ENCODE results near the gene ADAMTS2.

Gene ADAMTS2

DNA sequence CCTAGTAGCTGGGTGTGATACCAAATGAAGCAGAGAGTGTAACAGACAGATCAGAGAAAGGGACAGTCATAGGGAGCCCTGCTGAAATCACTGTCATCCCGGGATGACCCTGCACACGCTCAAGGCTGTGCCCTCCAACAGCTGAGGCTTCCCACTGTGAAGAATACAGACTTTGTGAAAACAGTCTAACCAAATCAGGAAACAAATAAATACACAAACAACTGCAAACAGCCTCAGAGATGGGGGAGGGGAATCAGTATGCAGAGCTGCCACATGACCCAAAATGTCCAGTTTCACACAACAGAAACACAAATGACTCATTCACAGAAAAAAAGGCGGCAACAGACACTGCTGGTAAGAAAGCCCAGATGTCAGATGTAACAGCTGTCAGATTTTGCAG lies 101.9 kb downstream of the ADAMTS2 start:
- DNase-seq, result no peak

DNA sequence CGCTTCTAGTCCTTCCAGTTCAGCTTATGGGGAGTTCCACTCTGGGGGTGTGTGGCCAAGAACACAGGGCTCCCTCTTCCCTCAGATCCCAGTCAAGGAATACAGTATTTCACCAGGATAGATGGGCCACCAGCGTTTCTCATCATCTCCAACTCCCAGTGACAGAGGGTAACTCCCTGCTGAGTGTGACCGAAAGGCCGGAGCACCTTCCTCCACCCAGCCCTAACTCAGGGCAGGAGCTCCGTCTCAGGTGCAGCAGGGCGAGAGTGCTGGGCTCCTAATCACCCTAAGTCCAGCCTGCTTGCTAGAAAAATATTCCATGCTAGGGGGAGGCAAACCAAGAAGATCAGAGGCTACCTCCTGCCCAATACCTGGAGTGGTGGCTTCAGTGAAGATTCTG lies 102.6 kb downstream of the ADAMTS2 start:
- no peak for DNase-seq

DNA sequence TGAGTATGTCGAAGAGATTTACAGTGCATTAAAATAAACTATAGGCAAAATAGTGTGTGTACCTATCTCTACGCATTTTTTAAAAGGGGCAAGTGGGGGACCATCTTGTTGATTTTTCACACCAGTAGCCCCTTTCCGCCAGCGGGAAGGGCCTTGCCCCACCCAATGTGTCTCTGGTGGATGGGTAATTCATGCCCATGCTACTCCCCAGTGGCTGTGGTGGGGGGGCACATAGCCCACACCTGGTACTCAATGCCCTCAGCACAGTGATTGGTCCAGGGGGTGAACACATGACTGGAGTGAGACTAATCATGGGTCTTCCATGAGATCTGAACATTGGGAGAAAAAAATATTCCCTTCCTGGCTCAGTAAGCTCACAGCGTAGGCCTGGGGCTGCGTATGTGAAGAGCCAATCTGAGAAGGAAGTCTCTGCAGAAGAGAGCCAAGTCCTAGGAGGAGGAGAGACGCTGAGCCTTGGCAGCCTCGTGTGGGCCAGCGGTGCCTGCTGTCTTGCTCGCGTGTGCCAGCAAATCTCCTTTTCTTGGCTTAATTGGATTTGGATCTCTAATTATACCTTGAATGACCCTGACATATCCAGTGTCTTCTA lies 103.4 kb downstream of the ADAMTS2 start:
- DNase-seq, result no peak

DNA sequence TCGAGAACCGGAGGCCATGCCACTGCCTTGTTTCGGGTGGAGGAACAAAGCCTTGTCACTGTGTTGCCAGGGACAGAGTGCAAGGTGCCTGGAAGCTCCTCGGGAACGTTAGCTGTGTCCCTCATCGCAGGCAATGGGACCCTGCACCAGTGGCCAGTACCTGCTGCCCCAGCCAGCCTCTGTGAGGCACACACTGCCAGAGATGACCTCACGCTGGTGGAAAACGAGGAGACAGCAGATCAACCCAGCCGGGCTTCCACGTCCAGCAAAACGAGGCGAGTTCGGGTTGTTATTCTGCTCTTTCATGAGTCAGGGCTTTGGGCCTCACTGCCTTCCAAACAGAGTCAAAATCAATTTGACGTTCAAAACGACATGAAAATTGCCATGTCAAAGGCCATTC lies 104.1 kb downstream of the ADAMTS2 start:
- DNase-seq, result no peak

DNA sequence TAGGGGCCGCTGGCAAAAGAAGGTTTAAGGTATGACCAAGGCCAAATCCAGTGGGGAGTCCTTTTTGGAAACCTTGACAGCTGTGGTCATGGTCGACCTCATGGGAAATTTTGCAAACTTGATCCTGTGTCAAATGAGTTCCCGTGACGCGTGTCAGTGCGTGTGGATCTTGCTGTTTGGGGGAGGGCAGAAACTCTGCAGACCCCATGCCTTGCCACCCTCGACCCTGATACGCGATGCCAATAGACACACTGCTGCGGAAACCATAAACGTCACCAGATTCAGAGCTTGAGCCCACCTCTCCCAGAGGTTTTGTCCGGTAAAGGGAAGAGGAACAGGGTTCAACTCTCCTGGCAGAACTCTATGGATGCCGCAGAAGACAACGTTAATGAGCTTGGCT lies 104.7 kb downstream of the ADAMTS2 start:
- no peak for DNase-seq

DNA sequence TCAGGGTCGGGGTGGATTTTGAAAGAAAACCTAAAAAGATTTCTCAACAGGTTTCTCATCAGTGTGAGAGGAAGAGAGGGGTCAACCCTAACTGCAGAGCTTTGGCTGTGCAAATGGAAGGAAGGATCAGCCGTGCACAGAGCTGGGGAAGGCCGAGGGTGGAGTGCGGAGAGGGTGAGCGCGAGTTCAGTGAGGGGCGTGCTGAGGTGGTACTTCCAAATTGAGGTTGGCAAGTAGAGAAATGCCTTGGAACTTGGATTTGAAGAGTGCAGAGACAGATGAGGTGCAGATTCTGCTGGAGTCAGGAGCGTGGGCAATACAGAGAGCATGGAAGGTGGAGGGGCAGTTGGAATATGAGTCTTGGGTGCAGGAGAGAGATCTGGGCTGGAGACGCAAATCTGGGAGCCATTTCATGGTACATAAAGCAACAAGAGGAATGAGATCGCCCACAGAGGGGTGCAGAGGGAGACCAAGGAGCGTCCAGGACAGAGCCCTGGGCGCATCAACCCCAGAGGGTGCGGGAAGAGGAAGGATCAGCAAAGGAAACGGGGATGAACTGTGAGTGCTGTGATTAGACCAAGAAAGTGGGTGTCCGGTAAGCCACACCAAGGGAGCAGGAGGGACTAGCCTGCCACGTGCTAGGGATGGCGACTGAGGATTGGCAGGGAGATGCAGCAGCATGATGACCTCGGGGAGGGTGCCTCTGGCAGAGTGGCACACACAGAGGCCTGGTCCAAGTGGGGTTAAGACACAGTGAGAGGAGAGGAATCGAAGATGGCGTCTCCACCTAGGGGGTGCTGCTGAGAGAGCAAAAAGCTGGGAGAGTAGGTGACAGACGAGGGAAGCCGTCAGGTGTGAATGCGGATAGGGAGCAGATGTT lies 105.8 kb downstream of the ADAMTS2 start:
- no peak for DNase-seq

DNA sequence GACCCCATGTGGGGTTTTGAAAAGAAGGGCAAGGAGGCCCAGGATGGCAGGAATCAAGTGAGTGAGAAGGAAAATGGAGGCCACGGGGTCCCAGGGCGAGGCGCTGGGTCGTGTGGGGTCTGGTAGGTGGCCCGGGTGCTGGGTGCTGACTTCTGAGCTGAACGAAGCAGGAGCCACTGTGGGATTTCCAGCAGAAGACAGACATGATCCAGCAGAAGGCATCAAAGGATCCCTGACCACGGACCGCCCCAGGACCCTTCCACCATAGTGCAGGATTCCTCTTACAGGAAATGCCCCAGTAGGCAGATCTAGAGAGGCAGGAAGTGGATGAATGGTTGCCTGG lies 106.7 kb downstream of the ADAMTS2 start:
- no peak for DNase-seq

DNA sequence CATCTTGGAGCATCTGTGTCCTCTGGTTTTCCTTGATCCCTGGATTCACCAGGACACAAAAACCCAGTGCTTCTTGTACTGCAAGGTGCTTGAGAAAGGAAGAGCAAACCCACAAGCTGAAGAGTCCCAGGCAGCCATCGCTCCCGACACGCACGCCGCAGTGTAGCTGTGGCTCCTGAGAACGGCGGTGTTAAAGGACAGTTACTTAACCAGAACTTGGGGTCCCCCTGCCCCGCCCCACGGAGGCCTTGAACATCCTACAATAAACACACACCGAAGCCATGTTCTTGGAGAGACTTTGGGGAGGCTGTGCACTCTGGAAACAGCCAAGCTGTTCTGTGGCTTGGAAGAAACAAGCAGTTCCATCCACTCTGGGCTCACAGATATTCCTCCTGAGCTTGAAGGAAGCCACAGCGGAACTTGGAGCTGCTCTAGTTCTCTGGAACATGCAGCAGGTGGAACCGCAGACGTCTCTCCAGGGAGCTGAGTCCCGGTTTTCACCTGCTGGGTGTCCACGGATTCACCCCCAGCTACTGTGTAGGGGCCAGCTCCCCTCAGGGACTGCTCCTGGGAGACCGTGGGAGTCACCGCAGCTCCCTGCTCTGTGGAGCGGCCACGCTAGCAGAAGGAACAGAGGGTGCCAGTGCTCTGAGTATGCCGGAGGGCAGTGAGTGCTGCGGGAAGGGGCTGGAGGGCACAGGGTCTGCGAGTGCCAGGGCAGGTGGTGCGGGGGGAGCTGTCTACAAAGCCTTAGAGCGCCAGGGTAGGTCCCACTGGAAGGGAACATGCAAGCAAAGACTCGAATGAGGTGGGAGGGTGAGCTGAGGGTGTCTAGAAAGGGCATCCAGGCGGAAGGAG lies 107.3 kb downstream of the ADAMTS2 start:
- no peak for DNase-seq

DNA sequence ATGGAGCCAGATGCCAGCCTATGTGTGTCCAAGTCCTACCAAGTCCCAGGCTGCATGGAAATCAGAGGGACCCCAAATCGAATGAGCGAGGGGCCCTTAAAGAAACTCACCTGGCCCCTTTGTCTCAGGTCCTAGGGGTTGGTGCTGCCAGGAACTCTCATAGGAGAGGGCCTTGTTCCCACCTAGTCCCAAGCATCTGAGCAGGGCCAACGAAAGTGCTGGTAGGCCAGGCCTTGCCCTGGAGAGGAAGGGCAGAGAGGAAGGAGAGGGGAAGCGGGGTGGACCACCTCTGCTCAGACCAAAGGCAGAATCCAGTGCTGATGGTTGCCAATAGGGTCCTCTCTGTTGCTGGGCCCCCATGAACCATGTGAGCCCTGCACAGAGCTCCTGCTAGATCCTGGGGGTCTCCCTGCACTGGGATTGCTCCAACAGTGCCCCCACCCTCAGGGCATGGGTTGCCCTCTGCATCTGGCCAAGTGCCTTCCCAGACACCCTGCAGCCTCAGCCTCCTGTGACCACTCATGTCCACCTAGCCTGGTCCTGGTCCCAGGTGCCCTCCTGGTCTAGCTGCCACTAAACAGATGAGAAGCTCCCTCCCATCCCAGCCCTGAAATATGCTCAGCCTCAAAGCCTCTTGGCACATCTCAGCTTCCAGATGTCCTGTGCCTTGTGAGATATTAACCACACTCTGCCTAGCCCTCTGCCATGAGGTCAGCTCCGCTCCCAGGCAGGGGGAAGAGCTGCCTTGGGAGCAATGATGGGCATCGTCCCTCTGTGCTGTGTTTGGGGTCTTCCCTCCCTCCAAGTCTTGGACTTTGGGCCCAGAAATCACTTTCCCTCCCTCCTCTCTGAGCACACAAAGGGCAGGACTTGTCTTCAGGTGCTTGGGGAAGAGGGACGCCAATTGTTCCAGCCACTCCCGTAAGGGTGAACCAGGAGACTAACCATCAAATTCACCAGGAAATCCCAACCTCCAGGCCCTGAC lies 109.6 kb downstream of the ADAMTS2 start:
- no peak for DNase-seq

DNA sequence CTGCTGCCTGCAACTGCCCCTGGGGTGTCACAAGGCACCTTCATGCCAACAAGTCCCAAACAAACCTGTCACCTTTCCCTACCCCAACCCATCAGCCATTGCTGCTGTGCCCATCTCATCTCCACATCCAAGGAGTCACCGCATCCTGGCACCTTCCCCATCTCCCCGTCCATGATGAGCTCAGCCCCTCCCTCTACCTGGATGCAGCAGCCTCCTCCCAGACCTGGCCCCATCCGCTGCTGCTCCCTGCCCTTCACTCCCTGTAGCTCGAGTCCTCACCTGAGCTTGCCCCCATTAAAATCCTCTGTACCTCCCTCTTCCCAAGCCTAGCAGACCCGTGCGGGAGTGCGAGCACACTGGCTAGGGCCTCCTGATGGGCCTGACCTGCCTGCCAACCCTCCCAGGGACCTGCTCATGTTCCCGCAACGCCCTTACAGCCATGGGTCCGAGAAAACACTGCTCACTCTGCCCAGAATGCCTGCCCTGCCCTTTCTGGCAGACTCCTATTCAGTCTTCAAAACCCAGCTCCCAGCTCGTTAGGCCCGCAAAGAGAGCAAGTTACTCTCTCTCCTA lies 110.6 kb downstream of the ADAMTS2 start:
- DNase-seq, result no peak

DNA sequence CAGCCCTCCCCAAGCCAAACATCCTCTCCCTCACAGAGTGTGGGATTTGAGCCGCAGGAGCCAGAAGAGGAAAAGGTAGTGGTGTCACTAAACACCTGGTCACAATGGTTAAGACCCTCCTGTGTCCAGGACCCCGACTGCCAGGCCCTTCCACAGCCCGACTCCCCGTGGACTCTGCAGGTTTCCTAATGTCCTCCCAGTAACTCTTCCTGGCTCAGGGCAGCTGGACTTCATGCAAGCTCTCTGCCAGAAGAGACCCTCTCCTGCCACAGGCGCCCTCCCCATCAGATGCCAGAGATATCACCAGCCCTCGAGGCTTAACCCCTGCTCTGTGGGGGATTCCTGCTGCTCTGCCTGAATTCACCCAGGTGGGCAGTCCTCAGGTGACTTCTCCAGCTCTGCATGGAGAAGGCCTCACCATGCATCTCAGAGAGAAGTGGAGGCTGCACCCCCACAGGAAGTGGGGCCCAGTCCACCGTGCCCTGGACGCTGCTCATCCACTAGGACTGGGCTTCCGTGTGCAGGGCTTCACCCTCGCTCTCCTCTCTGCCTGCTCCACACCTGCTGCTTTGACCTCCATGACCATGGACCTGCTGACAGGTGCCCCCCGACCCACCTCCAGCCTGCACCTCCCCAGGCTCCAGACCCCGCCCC lies 111.2 kb downstream of the ADAMTS2 start:
- DNase-seq, result no peak

DNA sequence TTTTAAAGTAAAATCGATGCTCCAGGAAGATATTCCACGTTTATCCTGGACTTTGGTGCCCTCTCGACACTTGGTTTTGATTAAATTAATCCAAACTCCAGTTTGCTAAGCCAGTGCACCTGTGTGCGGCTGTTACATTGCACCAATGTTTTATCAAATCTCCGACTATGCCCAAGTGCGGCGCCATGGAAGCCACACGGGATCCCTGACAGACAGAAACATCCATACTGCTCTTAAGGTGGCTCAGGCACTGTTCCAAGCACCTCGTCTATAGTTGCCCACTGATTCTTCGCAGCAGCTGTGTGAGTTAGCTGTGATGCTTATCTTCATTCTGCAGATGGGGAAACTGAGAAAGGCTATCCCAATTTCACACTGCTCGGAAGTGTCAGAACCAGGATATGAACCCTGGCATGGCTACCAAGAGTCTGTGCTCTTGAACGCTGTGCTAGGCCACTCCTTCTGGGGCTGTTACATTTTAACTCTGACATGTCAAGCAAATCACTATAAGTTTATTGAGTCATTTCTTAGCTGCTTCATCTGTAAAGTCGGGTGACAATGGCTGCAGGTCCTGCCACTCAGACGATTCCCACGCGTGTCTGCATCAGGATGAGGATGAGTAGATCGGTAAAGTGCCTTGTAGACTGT lies 113.0 kb downstream of the ADAMTS2 start:
- DNase-seq, result no peak

DNA sequence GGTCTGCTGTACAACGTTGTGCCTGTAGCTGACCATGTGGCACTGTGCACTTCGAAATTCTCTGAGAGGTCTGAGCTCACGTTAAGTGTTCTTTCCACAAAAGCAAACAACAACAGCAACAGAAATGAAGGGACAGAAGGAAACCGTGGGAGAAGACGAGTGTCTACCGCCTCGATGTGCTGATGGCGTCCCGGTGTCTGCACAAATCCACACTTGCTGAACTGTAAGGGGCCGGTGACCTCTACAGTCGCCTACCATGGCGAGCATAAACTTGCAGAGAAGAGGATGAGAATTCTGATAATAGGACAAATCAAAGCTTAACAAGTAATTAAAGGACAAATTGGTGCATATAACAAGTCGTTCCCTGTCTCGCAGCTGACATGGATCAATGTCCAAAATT lies 114.0 kb downstream of the ADAMTS2 start:
- DNase-seq, result no peak

DNA sequence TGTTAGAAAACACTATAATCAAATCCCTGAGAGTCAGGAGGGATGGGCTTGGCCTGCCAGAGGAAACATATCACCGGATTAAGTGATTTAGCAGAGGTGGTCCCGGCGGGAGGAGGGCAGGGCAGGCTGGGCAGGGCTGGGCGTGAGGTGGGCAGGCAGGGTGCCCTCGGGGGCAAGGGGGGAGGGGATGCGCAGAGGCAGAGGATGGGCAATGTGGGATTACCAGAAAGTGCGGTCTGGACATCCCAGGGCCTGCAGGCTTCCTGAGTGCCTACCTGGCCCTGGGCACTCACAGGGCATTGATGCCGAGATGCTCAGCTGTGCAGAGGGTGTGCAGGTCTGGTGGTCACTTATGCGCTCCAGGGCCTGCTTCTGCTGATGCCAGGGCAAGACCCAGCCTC lies 115.2 kb downstream of the ADAMTS2 start:
- DNase-seq, result no peak

DNA sequence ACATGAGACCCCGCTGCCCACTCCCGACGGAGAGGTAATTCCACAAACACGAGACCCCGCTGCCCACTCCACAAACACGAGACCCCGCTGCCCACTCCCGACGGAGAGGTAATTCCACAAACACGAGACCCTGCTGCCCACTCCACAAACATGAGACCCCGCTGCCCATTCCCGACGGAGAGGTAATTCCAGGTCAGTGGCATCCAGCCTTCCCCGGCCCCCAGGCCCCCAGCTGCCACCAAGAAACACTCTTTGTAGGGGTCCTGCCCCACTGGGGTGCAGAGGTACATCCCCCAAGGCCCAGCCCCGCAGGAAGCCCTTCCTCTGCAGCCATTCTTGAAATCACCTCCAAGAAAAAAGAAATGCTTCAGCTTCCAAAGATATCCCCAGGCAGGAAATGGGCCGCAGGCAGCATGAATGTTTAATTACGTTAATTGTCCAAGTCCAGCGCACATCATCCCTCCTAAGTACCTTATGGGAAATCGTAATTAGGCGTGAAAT lies 115.9 kb downstream of the ADAMTS2 start:
- DNase-seq, result no peak

DNA sequence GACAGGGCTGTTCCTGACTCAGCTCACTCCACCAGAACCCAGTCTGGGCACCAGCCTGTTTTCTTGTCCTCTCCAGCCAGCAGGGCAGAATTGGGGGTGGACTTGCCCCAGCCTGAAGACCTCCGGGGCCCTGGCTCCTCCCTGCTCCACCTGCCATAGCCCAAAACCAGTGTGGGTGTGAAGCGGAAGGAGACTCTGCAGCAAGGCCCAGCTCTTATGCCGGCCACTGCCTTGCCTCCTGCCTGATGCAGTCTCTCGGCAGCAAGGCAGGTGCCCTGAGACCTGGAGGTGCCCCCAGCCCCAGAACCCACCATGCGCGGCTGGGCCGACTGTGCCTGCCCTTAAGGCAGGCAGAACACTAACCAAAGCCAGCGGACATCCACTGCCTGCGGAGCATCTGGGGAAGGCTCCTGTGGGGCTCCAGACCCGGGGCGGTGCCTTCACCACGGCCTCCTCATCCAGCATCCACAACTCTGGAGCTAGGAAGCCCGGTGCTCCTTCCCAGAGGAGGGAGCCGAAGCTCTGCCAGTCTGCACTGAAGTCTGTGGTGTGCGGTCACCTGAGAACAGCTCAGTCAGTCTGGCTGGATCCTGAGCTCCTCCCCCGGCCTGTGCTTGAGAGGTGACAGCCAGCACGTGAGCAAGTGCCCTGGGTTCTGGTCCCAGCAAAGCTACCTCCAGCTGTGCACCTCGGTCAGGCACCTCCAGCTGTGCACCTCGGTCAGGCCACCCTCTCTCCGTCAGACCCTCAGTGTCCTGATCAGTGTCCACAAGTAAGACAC lies 116.7 kb downstream of the ADAMTS2 start:
- no peak for DNase-seq

DNA sequence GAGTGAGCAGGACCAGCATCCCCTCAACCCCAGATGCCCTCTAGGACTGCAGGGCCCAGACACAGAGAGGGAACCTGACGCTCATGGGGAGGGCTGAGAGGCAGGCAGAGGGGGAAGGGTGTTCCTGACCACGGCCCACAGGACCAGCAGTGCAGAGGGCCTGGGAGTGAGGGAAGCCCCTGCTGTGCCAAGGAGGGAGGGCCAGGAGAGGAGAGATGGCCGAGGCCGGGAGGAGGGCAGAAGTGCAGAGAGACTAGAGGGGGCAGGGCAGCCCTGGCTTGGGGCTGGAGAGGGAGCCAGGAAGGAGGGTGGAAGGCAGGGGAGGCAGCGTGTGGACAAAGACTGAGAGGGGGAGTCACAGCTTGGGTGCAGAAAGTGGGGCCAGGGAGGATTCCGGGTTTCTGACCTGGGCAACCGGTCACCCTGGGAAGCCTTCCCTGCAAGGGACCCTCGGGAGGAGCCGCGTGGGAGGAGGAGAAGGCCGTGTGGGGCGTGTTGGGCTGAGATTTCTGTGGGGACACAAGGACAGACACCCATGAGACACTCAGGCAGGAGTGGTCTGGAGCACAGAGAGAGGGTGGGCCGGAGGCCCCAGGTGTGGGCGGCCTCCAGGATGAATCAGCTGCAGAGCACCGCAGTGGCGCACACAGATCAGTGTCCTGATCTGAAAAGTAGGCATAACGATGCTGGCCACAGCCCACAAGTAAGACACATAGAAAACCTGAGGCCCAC lies 117.5 kb downstream of the ADAMTS2 start:
- no peak for DNase-seq

DNA sequence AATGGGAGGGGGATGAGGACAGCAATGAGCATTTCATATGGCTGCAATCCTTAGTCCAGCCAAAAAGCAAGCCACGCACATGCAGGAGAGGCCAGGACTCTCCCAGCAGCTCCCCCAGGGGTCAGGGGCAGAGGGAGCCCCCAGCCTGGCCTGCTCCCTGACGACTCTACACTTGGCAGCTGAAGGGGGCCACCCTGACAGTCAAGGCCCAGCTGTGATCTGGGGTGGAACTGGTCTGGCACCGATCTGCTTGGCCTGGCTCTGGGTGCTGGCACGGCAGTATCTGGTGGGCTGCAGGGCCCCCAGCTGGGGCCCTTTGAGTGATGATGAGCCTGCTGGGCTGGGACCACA lies 118.1 kb downstream of the ADAMTS2 start:
- no peak for DNase-seq

DNA sequence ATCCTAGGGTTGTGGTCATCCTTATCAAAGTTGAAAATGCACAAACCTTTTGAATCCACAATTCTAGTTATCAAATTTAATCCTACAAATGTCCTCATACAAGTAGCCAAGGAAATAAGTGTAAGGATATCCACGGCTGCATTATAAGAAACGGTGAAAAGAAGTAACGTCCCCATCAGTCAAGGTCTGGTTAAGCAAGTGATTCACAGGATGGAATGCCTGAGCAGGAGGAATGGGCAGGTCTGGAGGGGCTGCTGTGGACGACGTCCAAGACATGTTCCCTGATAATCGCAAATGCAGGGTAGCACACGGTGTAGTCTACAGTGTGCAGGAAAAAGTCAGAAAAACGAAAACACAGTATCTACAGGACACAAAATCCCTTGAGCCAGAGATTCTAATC lies 118.6 kb downstream of the ADAMTS2 start:
- no peak for DNase-seq

Measured in stimulated activated naive CD4-positive, alpha-beta T cell (primary cell).